ENCODE data around the gene EFEMP2.
A peak's percentile ranks its signal among the peaks of the same experiment; 100 is the strongest.

EFEMP2 gene

GRCh38 chr11:65872586-65873317, at the start of gene EFEMP2:
TSS of gene EFEMP2 (minus strand) at chr11:65872800. CDS start at chr11:65872354, 446 bp downstream.
- Histone ChIP-seq H3K79me2 (ENCODE audit: control insufficient read depth, insufficient read depth, low read length, unreplicated experiment) (peaks cover 17% of the 10 kb centered on the region), H3K27me3 (ENCODE audit: insufficient read depth, low read length) (no peaks in the 10 kb centered on the region), H3K4me1 (ENCODE audit: control insufficient read depth, insufficient read depth, low read length, unreplicated experiment) (peaks cover 27% of the 10 kb centered on the region), H3K27ac (ENCODE audit: low read depth, low read length) (peak within 1 kb of the TSS; percentile 40), H2AFZ (ENCODE audit: low read length, unreplicated experiment) (peak within 1 kb of the TSS; percentile 13), H3K4me3 (ENCODE audit: low read depth, low read length) (peak within 1 kb of the TSS; percentile 73), H3K36me3 (ENCODE audit: insufficient read depth, low read length) (peaks cover 6% of the 10 kb centered on the region; the same call in 1 of the 2 replicates)

- Histone ChIP-seq H3K4me1 (ENCODE audit: control insufficient read depth, insufficient read depth, low read length, unreplicated experiment) (peaks cover 26% of the 10 kb centered on the region), H2AFZ (ENCODE audit: low read length, unreplicated experiment) (no peak overlapping the region), H3K27ac (ENCODE audit: low read depth, low read length) (no peak overlapping the region), H3K4me3 (ENCODE audit: low read depth, low read length) (no peak overlapping the region), H3K27me3 (ENCODE audit: insufficient read depth, low read length) (no peaks in the 10 kb centered on the region), H3K36me3 (ENCODE audit: insufficient read depth, low read length) (peaks cover 19% of the 10 kb centered on the region), H3K79me2 (ENCODE audit: control insufficient read depth, insufficient read depth, low read length, unreplicated experiment) (peaks cover 49% of the 10 kb centered on the region)
Observed at GRCh38 chr11:65921876-65922275, 49.3 kb upstream of the EFEMP2 start.

- peaks cover 53% of the 10 kb centered on the region for H3K79me2 ChIP-seq (ENCODE audit: control insufficient read depth, insufficient read depth, low read length, unreplicated experiment)
- 0 out of 2 replicates have a peak overlapping the region, but pooled peaks have one; percentile 29 for H3K27ac ChIP-seq (ENCODE audit: low read depth, low read length)
- no peak overlapping the region for H2AFZ ChIP-seq (ENCODE audit: low read length, unreplicated experiment)
- H3K4me3 ChIP-seq (ENCODE audit: low read depth, low read length): peak overlapping the region; percentile 96
- H3K36me3 ChIP-seq (ENCODE audit: insufficient read depth, low read length): peaks cover 19% of the 10 kb centered on the region
- H3K27me3 ChIP-seq (ENCODE audit: insufficient read depth, low read length): no peaks in the 10 kb centered on the region
- H3K4me1 ChIP-seq (ENCODE audit: control insufficient read depth, insufficient read depth, low read length, unreplicated experiment): peaks cover 34% of the 10 kb centered on the region
Observed at GRCh38 chr11:65921033-65921555, 48.5 kb upstream of the EFEMP2 start.

GRCh38 chr11:65920372-65920802, 47.8 kb upstream of the EFEMP2 start:
- Histone ChIP-seq H2AFZ (ENCODE audit: low read length, unreplicated experiment) (no peak overlapping the region), H3K4me1 (ENCODE audit: control insufficient read depth, insufficient read depth, low read length, unreplicated experiment) (peaks cover 39% of the 10 kb centered on the region), H3K36me3 (ENCODE audit: insufficient read depth, low read length) (peaks cover 19% of the 10 kb centered on the region), H3K4me3 (ENCODE audit: low read depth, low read length) (peak overlapping the region; percentile 96), H3K79me2 (ENCODE audit: control insufficient read depth, insufficient read depth, low read length, unreplicated experiment) (peaks cover 53% of the 10 kb centered on the region), H3K27me3 (ENCODE audit: insufficient read depth, low read length) (no peaks in the 10 kb centered on the region), H3K27ac (ENCODE audit: low read depth, low read length) (peak overlapping the region; percentile 62; the same call in 1 of the 2 replicates)

GRCh38 chr11:65919573-65920371, 47.2 kb upstream of the EFEMP2 start:
- Histone ChIP-seq H3K79me2 (ENCODE audit: control insufficient read depth, insufficient read depth, low read length, unreplicated experiment) (peaks cover 53% of the 10 kb centered on the region), H3K4me3 (ENCODE audit: low read depth, low read length) (peak overlapping the region; percentile 96), H3K27ac (ENCODE audit: low read depth, low read length) (peak overlapping the region; percentile 62), H3K27me3 (ENCODE audit: insufficient read depth, low read length) (no peaks in the 10 kb centered on the region), H3K36me3 (ENCODE audit: insufficient read depth, low read length) (peaks cover 19% of the 10 kb centered on the region), H3K4me1 (ENCODE audit: control insufficient read depth, insufficient read depth, low read length, unreplicated experiment) (peaks cover 45% of the 10 kb centered on the region), H2AFZ (ENCODE audit: low read length, unreplicated experiment) (peak overlapping the region; percentile 5)

- Histone ChIP-seq H3K4me3 (ENCODE audit: low read depth, low read length) (peak within 1 kb of the TSS; percentile 97), H3K36me3 (ENCODE audit: insufficient read depth, low read length) (peaks cover 19% of the 10 kb centered on the region), H3K4me1 (ENCODE audit: control insufficient read depth, insufficient read depth, low read length, unreplicated experiment) (peaks cover 51% of the 10 kb centered on the region), H3K79me2 (ENCODE audit: control insufficient read depth, insufficient read depth, low read length, unreplicated experiment) (peaks cover 53% of the 10 kb centered on the region), H3K27ac (ENCODE audit: low read depth, low read length) (peak within 1 kb of the TSS; percentile 91), H2AFZ (ENCODE audit: low read length, unreplicated experiment) (peak within 1 kb of the TSS; percentile 5), H3K27me3 (ENCODE audit: insufficient read depth, low read length) (no peaks in the 10 kb centered on the region)
Observed at GRCh38 chr11:65919141-65919572, 46.6 kb upstream of the EFEMP2 start, which contains the start of gene DRAP1. TSS of gene DRAP1 (plus strand) at chr11:65919426. CDS start at chr11:65919502, 76 bp downstream.

- peak within 1 kb of the TSS; percentile 97 for H3K4me3 ChIP-seq (ENCODE audit: low read depth, low read length)
- no peaks in the 10 kb centered on the region for H3K27me3 ChIP-seq (ENCODE audit: insufficient read depth, low read length)
- H3K4me1 ChIP-seq (ENCODE audit: control insufficient read depth, insufficient read depth, low read length, unreplicated experiment): peaks cover 58% of the 10 kb centered on the region
- H3K27ac ChIP-seq (ENCODE audit: low read depth, low read length): peak within 1 kb of the TSS; percentile 91
- H2AFZ ChIP-seq (ENCODE audit: low read length, unreplicated experiment): peak within 1 kb of the TSS; percentile 5
- H3K36me3 ChIP-seq (ENCODE audit: insufficient read depth, low read length): peaks cover 18% of the 10 kb centered on the region
- H3K79me2 ChIP-seq (ENCODE audit: control insufficient read depth, insufficient read depth, low read length, unreplicated experiment): peaks cover 59% of the 10 kb centered on the region
Observed at GRCh38 chr11:65918211-65919140, 45.9 kb upstream of the EFEMP2 start, which contains the start of gene C11orf68. TSS of gene C11orf68 (minus strand) at chr11:65919062. CDS start at chr11:65919031, 31 bp downstream.

- Histone ChIP-seq H3K27me3 (ENCODE audit: insufficient read depth, low read length) (no peaks in the 10 kb centered on the region), H3K4me3 (ENCODE audit: low read depth, low read length) (peak overlapping the region; percentile 97), H3K36me3 (ENCODE audit: insufficient read depth, low read length) (peaks cover 10% of the 10 kb centered on the region), H2AFZ (ENCODE audit: low read length, unreplicated experiment) (no peak overlapping the region), H3K79me2 (ENCODE audit: control insufficient read depth, insufficient read depth, low read length, unreplicated experiment) (peaks cover 59% of the 10 kb centered on the region), H3K27ac (ENCODE audit: low read depth, low read length) (peak overlapping the region; percentile 91), H3K4me1 (ENCODE audit: control insufficient read depth, insufficient read depth, low read length, unreplicated experiment) (peaks cover 66% of the 10 kb centered on the region)
Observed at GRCh38 chr11:65917434-65918210, 45.0 kb upstream of the EFEMP2 start.

GRCh38 chr11:65917077-65917433, 44.5 kb upstream of the EFEMP2 start:
- peak overlapping the region; percentile 91 for H3K27ac ChIP-seq (ENCODE audit: low read depth, low read length)
- H3K27me3 ChIP-seq (ENCODE audit: insufficient read depth, low read length): no peaks in the 10 kb centered on the region
- peaks cover 6% of the 10 kb centered on the region; the same call in 1 of the 2 replicates for H3K36me3 ChIP-seq (ENCODE audit: insufficient read depth, low read length)
- peaks cover 72% of the 10 kb centered on the region for H3K4me1 ChIP-seq (ENCODE audit: control insufficient read depth, insufficient read depth, low read length, unreplicated experiment)
- peak overlapping the region; percentile 97 for H3K4me3 ChIP-seq (ENCODE audit: low read depth, low read length)
- no peak overlapping the region for H2AFZ ChIP-seq (ENCODE audit: low read length, unreplicated experiment)
- H3K79me2 ChIP-seq (ENCODE audit: control insufficient read depth, insufficient read depth, low read length, unreplicated experiment): peaks cover 54% of the 10 kb centered on the region

Data from ACC112 (cell line).